ENCODE measurements around the gene IER2. TPM values are rescaled to one million over a fixed set of nuclear protein-coding genes. Genes with fewer than 3 reads are reported as not detected.

IER2 gene
- total RNA-seq, 1 experiment from 2014 or later, result 80.4 TPM

DNA sequence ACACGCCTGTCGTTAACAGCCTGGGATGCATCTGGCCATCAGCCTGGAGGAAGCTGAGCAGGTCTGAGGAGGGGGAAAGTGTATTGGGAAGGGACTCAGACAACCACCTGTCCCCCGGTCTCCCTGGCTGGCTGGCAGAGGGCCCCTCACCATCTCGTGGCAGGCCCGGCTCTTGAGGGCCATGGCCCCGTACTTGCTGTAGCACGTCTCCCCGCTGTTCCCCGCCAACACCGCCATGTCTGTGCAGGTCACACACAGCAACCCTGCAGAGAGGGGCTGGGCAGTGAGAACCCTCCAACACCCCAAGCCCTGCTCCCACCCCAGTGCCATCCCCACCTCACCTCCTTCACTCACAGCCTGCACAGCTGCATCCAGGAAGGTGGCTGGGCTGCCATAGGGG, 37.7 kb upstream of the IER2 start:
- Histone ChIP-seq H3K36me3 (ENCODE audit: control insufficient read depth, insufficient read depth, low read length) (peaks cover 5% of the 10 kb centered on the region), H3K9me3 (ENCODE audit: control insufficient read depth, insufficient read depth, low read depth, low read length) (no peaks in the 10 kb centered on the region), H3K4me1 (ENCODE audit: control insufficient read depth, insufficient read depth, low read length) (peaks cover 8% of the 10 kb centered on the region), H3K27me3 (ENCODE audit: control insufficient read depth, insufficient read depth, low read length) (no peaks in the 10 kb centered on the region), H3K4me3 (ENCODE audit: low read depth in 2 of 2, low read length in 2 of 2) (no peak overlapping the region), H3K27ac (ENCODE audit: low read length) (no peak overlapping the region)
- ATAC-seq (no peak), DNase-seq (ENCODE audit: low read depth, low spot score) (no peak)
- BruUV-seq (replicated peaks), result no TSS peak
- ChIA-PET CTCF (no interaction called here), POLR2A (no interaction called here)
- in situ Hi-C loops (cut with HindIII; ENCODE audit: low pct_unique_long_range_greater_than_20kb, low sequenced_read_pairs), result no loop called here
- TF ChIP-seq, protein P1, sequence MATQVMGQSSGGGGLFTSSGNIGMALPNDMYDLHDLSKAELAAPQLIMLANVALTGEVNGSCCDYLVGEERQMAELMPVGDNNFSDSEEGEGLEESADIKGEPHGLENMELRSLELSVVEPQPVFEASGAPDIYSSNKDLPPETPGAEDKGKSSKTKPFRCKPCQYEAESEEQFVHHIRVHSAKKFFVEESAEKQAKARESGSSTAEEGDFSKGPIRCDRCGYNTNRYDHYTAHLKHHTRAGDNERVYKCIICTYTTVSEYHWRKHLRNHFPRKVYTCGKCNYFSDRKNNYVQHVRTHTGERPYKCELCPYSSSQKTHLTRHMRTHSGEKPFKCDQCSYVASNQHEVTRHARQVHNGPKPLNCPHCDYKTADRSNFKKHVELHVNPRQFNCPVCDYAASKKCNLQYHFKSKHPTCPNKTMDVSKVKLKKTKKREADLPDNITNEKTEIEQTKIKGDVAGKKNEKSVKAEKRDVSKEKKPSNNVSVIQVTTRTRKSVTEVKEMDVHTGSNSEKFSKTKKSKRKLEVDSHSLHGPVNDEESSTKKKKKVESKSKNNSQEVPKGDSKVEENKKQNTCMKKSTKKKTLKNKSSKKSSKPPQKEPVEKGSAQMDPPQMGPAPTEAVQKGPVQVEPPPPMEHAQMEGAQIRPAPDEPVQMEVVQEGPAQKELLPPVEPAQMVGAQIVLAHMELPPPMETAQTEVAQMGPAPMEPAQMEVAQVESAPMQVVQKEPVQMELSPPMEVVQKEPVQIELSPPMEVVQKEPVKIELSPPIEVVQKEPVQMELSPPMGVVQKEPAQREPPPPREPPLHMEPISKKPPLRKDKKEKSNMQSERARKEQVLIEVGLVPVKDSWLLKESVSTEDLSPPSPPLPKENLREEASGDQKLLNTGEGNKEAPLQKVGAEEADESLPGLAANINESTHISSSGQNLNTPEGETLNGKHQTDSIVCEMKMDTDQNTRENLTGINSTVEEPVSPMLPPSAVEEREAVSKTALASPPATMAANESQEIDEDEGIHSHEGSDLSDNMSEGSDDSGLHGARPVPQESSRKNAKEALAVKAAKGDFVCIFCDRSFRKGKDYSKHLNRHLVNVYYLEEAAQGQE (IDR thresholded peaks at IDR 0.05; ENCODE audit: insufficient read depth in 1 of 2, low read depth in 2 of 2, low read length in 1 of 2), result no peak
- TF ChIP-seq POLR2AphosphoS5 (IDR thresholded peaks at IDR 0.05; ENCODE audit: low read depth, low read length) (no peak), TCF7L2 (IDR thresholded peaks at IDR 0.05; ENCODE audit: low read depth, low read length) (no peak), SIN3A (IDR thresholded peaks at IDR 0.05; ENCODE audit: borderline replicate concordance, insufficient read depth, low read depth, low read length) (no peak), CTCF (IDR thresholded peaks at IDR 0.05) (no peak)
- intact Hi-C loops (cut with micrococcal nuclease; ENCODE audit: unreplicated experiment), result no loop called here

GRCh38 chr19:13115936-13116281, 34.3 kb upstream of the IER2 start:
- DNase-seq (ENCODE audit: low read depth, low spot score), result no peak
- H3K4me1 ChIP-seq (ENCODE audit: control insufficient read depth, insufficient read depth, low read length), result peaks cover 26% of the 10 kb centered on the region
- no TSS peak for BruUV-seq (replicated peaks)
- ChIA-PET CTCF (no interaction called here), POLR2A (no interaction called here)
- H3K4me3 ChIP-seq (ENCODE audit: low read depth in 2 of 2, low read length in 2 of 2), result peak overlapping the region; percentile 90 to 92
- in situ Hi-C loops (cut with HindIII; ENCODE audit: low pct_unique_long_range_greater_than_20kb, low sequenced_read_pairs), result no loop called here
- no peak for ATAC-seq
- no peaks in the 10 kb centered on the region for H3K9me3 ChIP-seq (ENCODE audit: control insufficient read depth, insufficient read depth, low read depth, low read length)
- TF ChIP-seq POLR2AphosphoS5 (IDR thresholded peaks at IDR 0.05; ENCODE audit: low read depth, low read length) (no peak), TCF7L2 (IDR thresholded peaks at IDR 0.05; ENCODE audit: low read depth, low read length) (no peak), SIN3A (IDR thresholded peaks at IDR 0.05; ENCODE audit: borderline replicate concordance, insufficient read depth, low read depth, low read length) (no peak), CTCF (IDR thresholded peaks at IDR 0.05) (no peak)
- TF ChIP-seq, protein P1 (IDR thresholded peaks at IDR 0.05; ENCODE audit: insufficient read depth in 1 of 2, low read depth in 2 of 2, low read length in 1 of 2), result no peak
- peak overlapping the region; percentile 91 for H3K27ac ChIP-seq (ENCODE audit: low read length)
- no peaks in the 10 kb centered on the region for H3K27me3 ChIP-seq (ENCODE audit: control insufficient read depth, insufficient read depth, low read length)
- intact Hi-C loops (cut with micrococcal nuclease; ENCODE audit: unreplicated experiment), result no loop called here
- H3K36me3 ChIP-seq (ENCODE audit: control insufficient read depth, insufficient read depth, low read length), result peaks cover 5% of the 10 kb centered on the region
